GM12801 (cell line): Measurements from ENCODE around the gene WFDC10B.

ENCODE experiments used
- TF ChIP-seq, protein P1 (sequence below): IDR thresholded peaks from one replicate; pipeline ENCODE4 v1.5.1; 2011; ENCODE audit warnings: control low read depth; ENCODE audit not compliant: insufficient read length; ENCODE audit errors: extremely low read depth

The WFDC10B gene

DNA sequence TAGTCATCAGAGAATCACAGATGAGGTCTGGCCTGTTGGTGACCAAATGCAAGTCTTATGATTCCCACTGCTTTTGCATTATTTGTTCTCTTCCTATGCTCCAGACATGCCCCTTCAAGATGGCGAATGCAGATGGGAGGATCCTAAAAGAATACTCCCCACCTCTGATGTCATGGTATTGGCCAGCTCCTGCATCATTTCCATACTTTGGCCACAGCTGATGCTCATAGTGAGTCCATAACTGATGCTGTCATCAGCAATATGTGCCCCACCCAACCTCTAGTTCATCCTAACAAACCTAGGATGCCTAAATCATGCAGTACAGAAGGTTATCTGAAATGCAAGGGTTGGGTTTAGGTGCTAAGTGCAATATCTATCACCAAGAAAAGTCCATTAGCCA is 68.3 kb downstream of the WFDC10B start:
- TF ChIP-seq, protein P1, sequence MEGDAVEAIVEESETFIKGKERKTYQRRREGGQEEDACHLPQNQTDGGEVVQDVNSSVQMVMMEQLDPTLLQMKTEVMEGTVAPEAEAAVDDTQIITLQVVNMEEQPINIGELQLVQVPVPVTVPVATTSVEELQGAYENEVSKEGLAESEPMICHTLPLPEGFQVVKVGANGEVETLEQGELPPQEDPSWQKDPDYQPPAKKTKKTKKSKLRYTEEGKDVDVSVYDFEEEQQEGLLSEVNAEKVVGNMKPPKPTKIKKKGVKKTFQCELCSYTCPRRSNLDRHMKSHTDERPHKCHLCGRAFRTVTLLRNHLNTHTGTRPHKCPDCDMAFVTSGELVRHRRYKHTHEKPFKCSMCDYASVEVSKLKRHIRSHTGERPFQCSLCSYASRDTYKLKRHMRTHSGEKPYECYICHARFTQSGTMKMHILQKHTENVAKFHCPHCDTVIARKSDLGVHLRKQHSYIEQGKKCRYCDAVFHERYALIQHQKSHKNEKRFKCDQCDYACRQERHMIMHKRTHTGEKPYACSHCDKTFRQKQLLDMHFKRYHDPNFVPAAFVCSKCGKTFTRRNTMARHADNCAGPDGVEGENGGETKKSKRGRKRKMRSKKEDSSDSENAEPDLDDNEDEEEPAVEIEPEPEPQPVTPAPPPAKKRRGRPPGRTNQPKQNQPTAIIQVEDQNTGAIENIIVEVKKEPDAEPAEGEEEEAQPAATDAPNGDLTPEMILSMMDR, result no peak
